GM21825 (cell line): ENCODE measurements around the gene SHOX.
"Not testable (repeated sequence)": the region's sequence is repeated elsewhere in the genome, so short reads cannot be mapped to it uniquely, and the experiment has no call there.

ENCODE experiments used
- ATAC-seq: cut with Tn5 transposase; IDR thresholded peaks from one replicate; pipeline ENCODE4 v1.9.1; 2021; ENCODE audit warnings: mild to moderate bottlenecking, moderate library complexity; ENCODE audit not compliant: unreplicated experiment

SHOX gene

DNA sequence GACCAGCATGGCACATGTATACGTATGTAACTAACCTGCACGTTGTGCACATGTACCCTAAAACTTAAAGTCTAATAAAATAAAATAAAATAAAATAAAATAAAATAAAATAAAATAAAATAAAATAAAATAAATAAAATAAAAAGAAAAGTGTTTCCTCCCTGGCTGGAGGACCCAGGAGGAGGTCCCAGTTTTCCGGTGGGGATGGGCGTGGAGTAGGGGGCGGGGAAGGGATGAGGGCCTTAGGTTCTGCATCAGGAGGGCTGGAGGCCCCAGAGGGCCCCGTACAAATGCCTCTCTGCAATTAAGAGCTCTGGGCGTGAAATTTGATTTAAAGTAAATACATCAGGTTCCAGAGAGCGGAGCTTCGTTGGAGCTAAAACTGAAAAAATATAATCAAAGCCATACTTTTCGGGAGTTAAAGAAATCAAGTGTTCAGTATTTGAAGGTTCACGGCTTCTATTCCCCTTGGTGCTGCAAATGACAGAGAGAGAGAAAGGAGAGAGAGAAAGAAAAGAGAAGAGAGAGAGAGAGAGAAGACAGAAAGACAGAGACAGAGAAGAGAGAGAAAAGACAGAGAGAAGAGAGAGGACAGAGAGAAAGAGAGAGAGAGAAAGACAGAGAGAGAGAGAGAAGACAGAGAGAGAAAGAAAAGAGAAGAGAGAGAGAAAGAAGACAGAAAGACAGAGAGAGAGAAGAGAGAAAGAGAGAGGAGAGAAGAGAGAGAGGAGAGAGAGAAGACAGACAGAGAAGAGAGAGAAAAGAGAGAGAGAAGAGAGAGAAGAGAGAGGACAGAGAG is 8.7 kb upstream of the SHOX start:
- no peak for ATAC-seq

GRCh38 chrX:622802-623201 is 7.8 kb upstream of the SHOX start:
- not testable (repeated sequence) for ATAC-seq

DNA sequence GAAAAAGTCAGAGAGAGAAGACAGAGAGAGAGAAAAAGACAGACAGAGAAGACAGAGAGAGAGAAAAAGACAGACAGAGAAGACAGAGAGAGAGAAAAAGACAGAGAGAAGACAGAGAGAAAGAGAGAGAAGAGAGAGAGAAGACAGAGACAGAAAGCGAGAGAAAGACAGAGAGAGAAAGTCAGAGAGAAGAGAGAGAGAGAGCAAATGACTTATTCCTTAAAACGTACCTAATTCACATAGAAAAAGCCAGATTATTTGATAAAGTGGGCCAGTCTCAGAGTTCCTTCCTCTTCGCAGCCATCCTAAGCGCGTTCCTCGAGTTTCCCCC is 7.4 kb upstream of the SHOX start:
- ATAC-seq, result no peak

DNA sequence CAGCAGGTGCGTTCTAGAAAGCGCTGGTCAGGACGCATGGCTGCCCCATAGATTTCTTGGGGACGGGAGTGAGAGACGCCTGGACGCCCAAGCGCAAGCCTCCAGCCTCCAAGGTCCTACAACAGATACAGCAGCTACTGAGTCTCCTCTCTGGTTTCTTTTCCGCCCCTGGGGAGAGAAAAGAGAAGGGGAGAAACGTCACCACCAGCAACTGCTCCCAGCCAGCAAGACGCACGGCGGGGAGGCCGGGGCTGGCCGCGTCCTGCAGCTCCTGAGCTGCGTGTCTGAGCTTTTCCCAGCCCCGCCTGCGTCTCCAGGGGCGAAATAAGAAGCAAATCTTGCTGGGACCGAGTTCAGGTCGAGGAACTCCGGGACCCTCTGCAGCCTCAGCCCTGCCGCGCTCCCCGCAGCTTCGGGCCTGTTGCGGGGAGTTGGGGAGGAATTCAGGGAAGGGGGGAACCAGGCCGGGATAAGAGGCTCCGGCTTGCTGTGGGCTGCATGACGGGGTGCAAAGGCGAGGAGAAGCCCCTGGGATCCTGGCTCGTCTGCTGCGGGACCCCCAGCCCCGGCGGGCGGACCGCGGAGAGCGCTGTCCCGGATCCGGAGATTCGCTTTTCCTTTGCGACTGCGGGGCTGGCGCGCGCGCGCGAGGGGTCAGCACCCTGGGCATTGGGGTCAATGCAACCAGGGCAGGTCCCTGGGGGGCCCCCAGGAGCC is 6.8 kb upstream of the SHOX start:
- no peak for ATAC-seq

GRCh38 chrX:625137-625691 is 5.4 kb upstream of the SHOX start:
- no peak for ATAC-seq

DNA sequence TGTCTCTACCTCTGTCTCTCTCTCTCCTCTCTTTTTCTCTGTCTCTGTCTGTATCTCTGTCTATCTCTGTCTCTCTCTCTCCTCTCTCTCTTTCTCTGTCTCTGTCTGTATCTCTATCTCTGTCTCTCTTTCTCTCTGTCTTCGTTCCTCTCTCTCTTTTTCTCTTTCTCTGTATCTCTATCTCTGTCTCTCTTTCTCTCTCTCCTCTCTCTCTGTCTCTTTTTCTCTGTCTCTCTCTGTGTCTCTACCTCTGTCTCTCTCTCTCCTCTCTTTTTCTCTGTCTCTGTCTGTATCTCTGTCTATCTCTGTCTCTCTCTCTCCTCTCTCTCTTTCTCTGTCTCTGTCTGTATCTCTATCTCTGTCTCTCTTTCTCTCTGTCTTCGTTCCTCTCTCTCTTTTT is 4.5 kb upstream of the SHOX start:
- ATAC-seq, result not testable (repeated sequence)

GRCh38 chrX:626745-627509 is 3.7 kb upstream of the SHOX start:
- no peak for ATAC-seq

- no peak for ATAC-seq
Measured at GRCh38 chrX:627510-627981, 3.0 kb upstream of the SHOX start.

DNA sequence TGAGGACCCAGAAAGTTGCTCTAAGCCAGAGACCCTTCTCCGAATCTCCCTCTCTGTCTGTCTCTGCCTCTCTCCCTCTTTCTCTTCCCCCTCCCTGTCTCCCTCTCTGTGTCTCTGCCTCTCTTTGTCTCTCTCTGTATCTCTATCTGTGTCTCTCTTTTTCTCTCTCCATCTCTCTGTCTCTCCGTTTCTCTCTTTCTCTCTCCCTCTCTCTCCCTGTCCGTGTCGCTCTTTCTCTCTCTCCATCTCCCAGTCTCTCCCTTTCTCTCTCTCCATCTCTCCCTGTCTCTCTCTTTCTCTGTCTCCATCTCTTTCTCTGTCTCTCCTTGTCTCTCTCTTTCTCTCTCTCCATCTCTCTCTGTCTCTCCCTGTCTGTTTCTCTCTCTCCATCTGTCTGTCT is 2.6 kb upstream of the SHOX start:
- ATAC-seq, result no peak

DNA sequence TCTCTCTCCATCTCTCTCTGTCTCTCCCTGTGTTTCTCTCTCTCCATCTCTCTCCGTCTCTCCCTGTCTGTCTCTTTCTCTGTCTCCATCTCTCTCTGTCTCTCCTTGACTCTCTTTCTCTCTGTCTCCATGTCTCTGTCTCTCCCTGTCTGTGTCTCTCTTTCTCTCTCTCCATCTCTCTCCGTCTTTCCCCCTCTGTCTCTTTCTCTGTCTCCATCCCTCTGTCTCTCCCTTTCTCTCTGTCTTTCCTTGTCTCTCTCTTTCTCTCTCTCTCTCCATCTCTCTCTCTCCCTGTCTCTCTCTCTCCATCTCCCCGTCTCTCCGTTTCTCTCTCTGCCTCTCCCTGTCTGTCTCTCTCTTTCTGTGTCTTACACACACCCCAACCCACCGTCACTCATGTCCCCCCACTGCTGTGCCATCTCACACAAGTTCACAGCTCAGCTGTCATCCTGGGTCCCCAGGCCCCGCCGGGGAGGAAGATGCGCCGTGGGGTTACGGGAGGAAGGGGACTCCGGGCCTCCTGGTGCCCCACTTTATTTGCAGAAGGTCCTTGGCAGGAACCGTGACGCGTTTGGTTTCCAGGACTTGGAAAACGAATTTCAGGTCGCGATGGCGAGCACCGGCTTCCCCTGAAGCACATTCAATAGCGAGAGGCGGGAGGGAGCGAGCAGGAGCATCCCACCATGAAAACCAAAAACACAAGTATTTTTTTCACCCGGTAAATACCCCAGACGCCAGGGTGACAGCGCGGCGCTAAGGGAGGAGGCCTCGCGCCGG is 1.2 kb upstream of the SHOX start:
- no peak for ATAC-seq

- no peak for ATAC-seq
Measured at GRCh38 chrX:630007-630611, 482 bp upstream of the SHOX start.

GRCh38 chrX:631802-632365 is 1.3 kb downstream of the SHOX start:
- no peak for ATAC-seq

GRCh38 chrX:632366-633042 is 1.9 kb downstream of the SHOX start:
- ATAC-seq, result no peak

GRCh38 chrX:633043-633984 is 2.7 kb downstream of the SHOX start:
- ATAC-seq, result no peak

DNA sequence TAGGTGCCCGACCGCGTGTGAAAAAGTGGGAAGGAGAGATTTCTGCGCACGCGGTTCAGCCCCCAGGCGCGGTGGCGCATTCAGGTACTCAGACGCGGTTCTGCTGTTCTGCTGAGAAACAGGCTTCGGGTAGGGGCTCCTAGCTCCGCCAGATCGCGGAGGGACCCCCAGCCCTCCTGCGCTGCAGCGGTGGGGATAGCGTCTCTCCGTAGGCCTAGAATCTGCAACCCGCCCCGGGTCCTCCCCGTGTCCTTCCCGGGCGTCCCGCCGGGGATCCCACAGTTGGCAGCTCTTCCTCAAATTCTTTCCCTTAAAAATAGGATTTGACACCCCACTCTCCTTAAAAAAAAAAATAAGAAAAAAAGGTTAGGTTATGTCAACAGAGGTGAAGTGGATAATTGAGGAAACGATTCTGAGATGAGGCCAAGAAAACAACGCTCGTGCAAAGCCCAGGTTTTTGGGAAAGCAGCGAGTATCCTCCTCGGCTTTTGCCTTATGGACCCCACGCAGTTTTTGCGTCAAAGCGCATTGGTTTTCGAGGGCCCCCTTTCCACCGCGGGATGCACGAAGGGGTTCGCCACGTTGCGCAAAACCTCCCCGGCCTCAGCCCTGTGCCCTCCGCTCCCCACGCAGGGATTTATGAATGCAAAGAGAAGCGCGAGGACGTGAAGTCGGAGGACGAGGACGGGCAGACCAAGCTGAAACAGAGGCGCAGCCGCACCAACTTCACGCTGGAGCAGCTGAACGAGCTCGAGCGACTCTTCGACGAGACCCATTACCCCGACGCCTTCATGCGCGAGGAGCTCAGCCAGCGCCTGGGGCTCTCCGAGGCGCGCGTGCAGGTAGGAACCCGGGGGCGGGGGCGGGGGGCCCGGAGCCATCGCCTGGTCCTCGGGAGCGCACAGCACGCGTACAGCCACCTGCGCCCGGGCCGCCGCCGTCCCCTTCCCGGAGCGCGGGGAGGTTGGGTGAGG is 3.7 kb downstream of the SHOX start:
- no peak for ATAC-seq

DNA sequence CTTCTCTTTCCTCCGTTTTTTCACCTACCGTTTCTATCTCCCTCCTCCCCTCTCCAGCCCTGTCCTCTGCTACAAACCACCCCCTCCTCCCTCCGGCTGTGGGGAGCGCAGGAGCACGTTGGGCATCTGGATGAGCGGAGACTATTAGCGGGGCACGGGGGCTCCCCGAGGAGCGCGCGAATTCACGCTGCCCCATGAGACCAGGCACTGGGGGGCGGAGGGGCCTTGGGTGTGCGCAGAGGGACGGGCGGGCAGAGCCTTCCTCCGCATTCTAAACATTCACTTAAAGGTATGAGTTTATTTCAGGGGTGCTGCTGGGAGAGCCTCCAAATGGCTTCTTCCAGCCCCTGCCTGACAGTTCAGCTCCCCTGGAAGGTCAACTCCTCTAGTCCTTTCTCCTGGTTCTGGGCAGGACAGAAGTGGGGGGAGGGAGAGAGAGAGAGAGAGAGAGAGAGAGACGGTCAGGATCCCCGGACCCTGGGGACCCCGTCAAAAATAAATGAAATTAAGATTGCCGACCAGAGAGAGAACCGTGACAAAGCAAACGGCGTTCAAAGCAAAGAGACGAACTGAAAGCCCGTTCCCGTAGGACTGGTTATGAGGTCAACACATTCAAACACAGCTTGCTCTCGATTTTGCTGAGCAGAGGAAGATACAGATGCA is 5.0 kb downstream of the SHOX start:
- ATAC-seq, result no peak
